ENCODE data around the gene IRF7. TPM values are rescaled to one million over a fixed set of nuclear protein-coding genes. Genes with fewer than 3 reads are reported as not detected.

Gene IRF7
- total RNA-seq, 1 donor from 2014 or later: 6.7 TPM

- no peak for DNase-seq (ENCODE audit: low read depth in 2 of 2)
Measured at GRCh38 chr11:563812-564578, 51.8 kb downstream of the IRF7 start.

DNA sequence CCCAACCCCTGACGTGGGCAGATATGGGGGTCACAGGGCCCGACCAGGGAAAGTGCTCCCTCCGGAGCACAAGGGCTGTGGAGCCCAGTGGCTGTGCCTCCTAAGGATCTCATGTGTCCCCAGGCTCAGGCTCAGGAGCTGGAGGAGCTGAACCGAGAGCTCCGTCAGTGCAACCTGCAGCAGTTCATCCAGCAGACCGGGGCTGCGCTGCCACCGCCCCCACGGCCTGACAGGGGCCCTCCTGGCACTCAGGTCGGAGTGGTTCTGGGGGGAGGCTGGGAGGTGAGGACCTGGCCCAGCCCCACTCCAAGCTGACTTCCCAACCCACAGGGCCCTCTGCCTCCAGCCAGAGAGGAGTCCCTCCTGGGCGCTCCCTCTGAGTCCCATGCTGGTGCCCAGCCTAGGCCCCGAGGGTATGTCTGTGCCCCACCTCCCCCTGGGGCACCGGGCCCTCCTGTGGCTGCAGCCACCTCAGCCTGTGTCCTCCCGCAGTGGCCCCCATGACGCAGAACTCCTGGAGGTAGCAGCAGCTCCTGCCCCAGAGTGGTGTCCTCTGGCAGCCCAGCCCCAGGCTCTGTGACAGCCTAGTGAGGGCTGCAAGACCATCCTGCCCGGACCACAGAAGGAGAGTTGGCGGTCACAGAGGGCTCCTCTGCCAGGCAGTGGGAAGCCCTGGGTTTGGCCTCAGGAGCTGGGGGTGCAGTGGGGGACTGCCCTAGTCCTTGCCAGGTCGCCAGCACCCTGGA lies 52.5 kb downstream of the IRF7 start:
- DNase-seq (ENCODE audit: low read depth in 2 of 2): no peak

Other genes with a start within 250 kb of the IRF7 start
- gene B4GALNT4, start 246.5 kb downstream of the IRF7 start, total RNA-seq: 0.51 and 0.89 TPM in 2 replicates
- 0.38 and 0.39 TPM in 2 replicates for gene PKP3, start 221.7 kb downstream of the IRF7 start, total RNA-seq
- gene SIGIRR, start 201.0 kb downstream of the IRF7 start, total RNA-seq: 33.6 and 44.0 TPM in 2 replicates
- gene ANO9, start 173.9 kb downstream of the IRF7 start, total RNA-seq: 1.4 and 2.7 TPM in 2 replicates
- gene PTDSS2, start 165.7 kb downstream of the IRF7 start, total RNA-seq: 19.4 and 40.2 TPM in 2 replicates
- gene RNH1, start 108.7 kb downstream of the IRF7 start, total RNA-seq: 210 and 302 TPM in 2 replicates
- 43.7 and 50.6 TPM in 2 replicates for gene HRAS, start 80.4 kb downstream of the IRF7 start, total RNA-seq
- 0.26 and 0.51 TPM in 2 replicates for gene LRRC56, start 78.4 kb downstream of the IRF7 start, total RNA-seq
- 0.90 and 2.0 TPM in 2 replicates for gene LMNTD2, start 55.2 kb downstream of the IRF7 start, total RNA-seq
- gene RASSF7, start 55.0 kb downstream of the IRF7 start, total RNA-seq: 13.9 and 17.4 TPM in 2 replicates
- gene PHRF1, start 39.5 kb downstream of the IRF7 start, total RNA-seq: 16.8 and 23.8 TPM in 2 replicates
- gene CDHR5, start 9.0 kb upstream of the IRF7 start, total RNA-seq: not detected in 2 replicates
- gene SCT, start 11.2 kb upstream of the IRF7 start, total RNA-seq: not detected in 2 replicates
- gene DRD4, start 21.3 kb upstream of the IRF7 start, total RNA-seq: under 0.01 TPM in 1 of 2 replicates, not detected in the other
- gene DEAF1, start 79.3 kb upstream of the IRF7 start, total RNA-seq: 30.9 and 37.6 TPM in 2 replicates
- 7.6 and 15.3 TPM in 2 replicates for gene TMEM80, start 79.9 kb upstream of the IRF7 start, total RNA-seq
- 2.7 and 3.0 TPM in 2 replicates for gene EPS8L2, start 90.3 kb upstream of the IRF7 start, total RNA-seq
- 112 and 113 TPM in 2 replicates for gene TALDO1, start 131.5 kb upstream of the IRF7 start, total RNA-seq
- gene GATD1, start 161.5 kb upstream of the IRF7 start, total RNA-seq: 19.3 and 32.4 TPM in 2 replicates
- gene CEND1, start 174.1 kb upstream of the IRF7 start, total RNA-seq: under 0.01 and 0.13 TPM in 2 replicates
- gene SLC25A22, start 182.3 kb upstream of the IRF7 start, total RNA-seq: 4.0 and 7.7 TPM in 2 replicates
- 4.5 and 4.9 TPM in 2 replicates for gene PIDD1, start 189.3 kb upstream of the IRF7 start, total RNA-seq
- gene RPLP2, start 194.0 kb upstream of the IRF7 start, total RNA-seq: 253 and 338 TPM in 2 replicates
- 29.5 and 63.3 TPM in 2 replicates for gene PNPLA2, start 203.0 kb upstream of the IRF7 start, total RNA-seq
- 12.1 and 16.9 TPM in 2 replicates for gene CRACR2B, start 212.0 kb upstream of the IRF7 start, total RNA-seq
- 498 and 1,021 TPM in 2 replicates for gene CD151, start 217.0 kb upstream of the IRF7 start, total RNA-seq
- gene POLR2L, start 226.6 kb upstream of the IRF7 start, total RNA-seq: 200 and 256 TPM in 2 replicates
- gene TSPAN4, start 226.9 kb upstream of the IRF7 start, total RNA-seq: 73.4 and 118 TPM in 2 replicates